HG03135 (cell line): Measurements from ENCODE around the gene TADA2A.
"Not testable (repeated sequence)": the region's sequence is repeated elsewhere in the genome, so short reads cannot be mapped to it uniquely, and the experiment has no call there.

Experiments used
- ATAC-seq: cut with Tn5 transposase; IDR thresholded peaks from one replicate; pipeline ENCODE4 v1.9.1; 2021; ENCODE audit warnings: mild to moderate bottlenecking, moderate library complexity; ENCODE audit not compliant: unreplicated experiment

TADA2A gene

GRCh38 chr17:37490638-37491614 lies 84.2 kb downstream of the TADA2A start:
- ATAC-seq = no peak

GRCh38 chr17:37492167-37492566 lies 85.5 kb downstream of the TADA2A start:
- no peak for ATAC-seq

GRCh38 chr17:37493249-37494027 lies 86.8 kb downstream of the TADA2A start:
- no peak for ATAC-seq

- ATAC-seq = no peak
Measured at GRCh38 chr17:37494401-37494831, 87.7 kb downstream of the TADA2A start.

- no peak for ATAC-seq
Measured at GRCh38 chr17:37494971-37495370, 88.3 kb downstream of the TADA2A start.

GRCh38 chr17:37500378-37500777 lies 93.7 kb downstream of the TADA2A start:
- ATAC-seq = no peak

- no peak for ATAC-seq
Measured at GRCh38 chr17:37502009-37502936, 95.6 kb downstream of the TADA2A start.

- ATAC-seq = no peak
Measured at GRCh38 chr17:37503148-37503547, 96.5 kb downstream of the TADA2A start.

GRCh38 chr17:37505333-37505732 lies 98.6 kb downstream of the TADA2A start:
- ATAC-seq = no peak

GRCh38 chr17:37506678-37507077 lies 100.0 kb downstream of the TADA2A start:
- ATAC-seq = no peak

GRCh38 chr17:37507111-37507510 lies 100.4 kb downstream of the TADA2A start:
- ATAC-seq = no peak

- ATAC-seq = no peak
Measured at GRCh38 chr17:37510056-37510455, 103.4 kb downstream of the TADA2A start.

GRCh38 chr17:37511642-37512041 lies 105.0 kb downstream of the TADA2A start:
- not testable (repeated sequence) for ATAC-seq

- no peak for ATAC-seq
Measured at GRCh38 chr17:37512442-37513068, 105.9 kb downstream of the TADA2A start.

- ATAC-seq = no peak
Measured at GRCh38 chr17:37513711-37514110, 107.0 kb downstream of the TADA2A start.

- ATAC-seq = no peak
Measured at GRCh38 chr17:37516127-37516571, 109.5 kb downstream of the TADA2A start.

GRCh38 chr17:37517881-37518280 lies 111.2 kb downstream of the TADA2A start:
- ATAC-seq = no peak

GRCh38 chr17:37518826-37519225 lies 112.1 kb downstream of the TADA2A start:
- ATAC-seq = no peak

- no peak for ATAC-seq
Measured at GRCh38 chr17:37519251-37519985, 112.7 kb downstream of the TADA2A start.
